Caco-2 (cell line): ENCODE measurements around the gene FERD3L. TPM values are rescaled to one million over a fixed set of nuclear protein-coding genes. Genes with fewer than 3 reads are reported as not detected.

Experiments
- BruUV-seq: library from RNA; stranded (reverse); fragments of 400-500 nt; replicated peaks from 2 replicates; lab custom pipeline; 2021; lab: Mats Ljungman, UMichigan
- CTCF ChIA-PET: fragments of 300-600 bp; sonication (Branson Sonifier 250); formaldehyde crosslinking; loops from one replicate; lab custom pipeline; 2022; ENCODE audit warnings: antibody characterized with exemption; lab: Charles Lee
- POLR2A ChIA-PET: fragments of 300-600 bp; sonication (Branson Sonifier 250); formaldehyde crosslinking; loops from one replicate; lab custom pipeline; 2022; ENCODE audit warnings: antibody characterized with exemption; lab: Charles Lee
- DNase-seq, 2 experiments: peaks; one replicate each; pipeline versions ENCODE4 v3.0.0 to v3.0.0-alpha.2; 2020 to 2022
- H3K27me3 ChIP-seq: replicated peaks from 2 replicates; pipeline ENCODE4 v1.6.0; 2011; ENCODE audit warnings: low read length; ENCODE audit not compliant: control insufficient read depth, insufficient read depth
- H3K36me3 ChIP-seq: 2 replicates; pipeline ENCODE4 v1.5.1; 2011; ENCODE audit warnings: low read length; ENCODE audit not compliant: control insufficient read depth, insufficient read depth
- H3K4me1 ChIP-seq: fragments of 250-450 bp; sonication (Bioruptor Pico); 2 replicates; pipeline ENCODE4 v1.5.1; 2020; ENCODE audit warnings: mild to moderate bottlenecking
- H3K4me3 ChIP-seq: 2 replicates; pipeline ENCODE4 v1.5.1; 2011; ENCODE audit warnings: low read depth, mild to moderate bottlenecking, control low read depth, low read length
- H3K9me3 ChIP-seq: fragments of 250-450 bp; sonication (Bioruptor Pico); 2 replicates; pipeline ENCODE4 v1.5.1; 2020; ENCODE audit warnings: mild to moderate bottlenecking, moderate library complexity
- H3K27ac Mint-ChIP-seq: one replicate; pipeline ENCODE4 v1.8.0; 2022; ENCODE audit warnings: mixed read lengths; ENCODE audit not compliant: unreplicated experiment
- H3K27me3 Mint-ChIP-seq: one replicate; pipeline ENCODE4 v1.8.0; 2022; ENCODE audit warnings: mixed read lengths; ENCODE audit not compliant: insufficient read depth, unreplicated experiment
- H3K36me3 Mint-ChIP-seq: one replicate; pipeline ENCODE4 v1.8.0; 2022; ENCODE audit warnings: mild to moderate bottlenecking, mixed read lengths; ENCODE audit not compliant: insufficient read depth, unreplicated experiment
- H3K4me1 Mint-ChIP-seq: one replicate; pipeline ENCODE4 v1.8.0; 2022; ENCODE audit warnings: low read depth, mixed read lengths; ENCODE audit not compliant: unreplicated experiment
- H3K4me3 Mint-ChIP-seq: one replicate; pipeline ENCODE4 v1.8.0; 2022; ENCODE audit warnings: mild to moderate bottlenecking, moderate library complexity, mixed read lengths; ENCODE audit not compliant: unreplicated experiment
- H3K9me3 Mint-ChIP-seq: one replicate; pipeline ENCODE4 v1.8.0; 2022; ENCODE audit warnings: mixed read lengths; ENCODE audit not compliant: unreplicated experiment
- CTCF ChIP-seq, 2 experiments: fragments of 200-600 bp in 1 of 2; IDR thresholded peaks; 1 replicate in 1 of 2; 2 replicates in 1 of 2; pipeline versions ENCODE4 v1.5.1 to v1.8.0; 2011 to 2022; ENCODE audit warnings: antibody characterized with exemption in 1 of 2, control low read depth in 1 of 2, inconsistent platforms in 1 of 2, low read depth in 1 of 2, low read length in 1 of 2, mild to moderate bottlenecking in 1 of 2, moderate library complexity in 1 of 2; ENCODE audit not compliant: insufficient read depth in 1 of 2, severe bottlenecking in 1 of 2, unreplicated experiment in 1 of 2
- intact Hi-C: fragments of 100-400 bp; cut with micrococcal nuclease; formaldehyde crosslinking; loops from one replicate; pipeline ENCODE4 v1.10.0; 2022; ENCODE audit not compliant: unreplicated experiment
- total RNA-seq: library from RNA; stranded (reverse); gene quantifications from 2 replicates; pipeline ENCODE4 v1.2.3, GENCODE V29; 2022

Gene FERD3L
- total RNA-seq, 1 experiment from 2014 or later: not detected

GRCh38 chr7:19101909-19102308, 43.3 kb downstream of the FERD3L start:
- BruUV-seq: no TSS peak

GRCh38 chr7:19101472-19101871, 43.7 kb downstream of the FERD3L start:
- H3K27me3 ChIP-seq: no peaks in the 10 kb centered on the region
- POLR2A ChIA-PET: no interaction called here
- no peak overlapping the region for H3K4me3 ChIP-seq
- BruUV-seq: no TSS peak
- no peak for TF ChIP-seq CTCF (IDR thresholded peaks at IDR 0.05; ENCODE audit: insufficient read depth in 1 of 2, low read depth in 1 of 2, low read length in 1 of 2, severe bottlenecking in 1 of 2, unreplicated experiment in 1 of 2)
- CTCF ChIA-PET: no interaction called here
- Mint-ChIP-seq H3K36me3 (no peaks in the 10 kb centered on the region), H3K4me1 (no peaks in the 10 kb centered on the region), H3K27ac (no peak overlapping the region), H3K4me3 (no peak overlapping the region), H3K9me3 (no peaks in the 10 kb centered on the region), H3K27me3 (peaks cover 11% of the 10 kb centered on the region)
- H3K4me1 ChIP-seq: no peaks in the 10 kb centered on the region
- H3K36me3 ChIP-seq: no peaks in the 10 kb centered on the region
- no peak for DNase-seq
- no peaks in the 10 kb centered on the region for H3K9me3 ChIP-seq
- intact Hi-C loops: no loop called here

More at GRCh38 chr7:19101909-19102308, 43.3 kb downstream of the FERD3L start:
- Mint-ChIP-seq H3K36me3 (no peaks in the 10 kb centered on the region), H3K4me1 (no peaks in the 10 kb centered on the region), H3K27ac (no peak overlapping the region), H3K27me3 (peaks cover 11% of the 10 kb centered on the region), H3K4me3 (no peak overlapping the region), H3K9me3 (no peaks in the 10 kb centered on the region)
- H3K4me1 ChIP-seq: no peaks in the 10 kb centered on the region
- ChIA-PET POLR2A (no interaction called here), CTCF (no interaction called here)
- intact Hi-C loops: no loop called here
- H3K4me3 ChIP-seq: no peak overlapping the region
- no peaks in the 10 kb centered on the region for H3K9me3 ChIP-seq
- TF ChIP-seq CTCF (IDR thresholded peaks at IDR 0.05; ENCODE audit: insufficient read depth in 1 of 2, low read depth in 1 of 2, low read length in 1 of 2, severe bottlenecking in 1 of 2, unreplicated experiment in 1 of 2): no peak
- no peaks in the 10 kb centered on the region for H3K36me3 ChIP-seq
- no peak for DNase-seq
- H3K27me3 ChIP-seq: no peaks in the 10 kb centered on the region

- Histone ChIP-seq H3K4me1 (no peaks in the 10 kb centered on the region), H3K9me3 (no peaks in the 10 kb centered on the region), H3K4me3 (no peak overlapping the region), H3K27me3 (no peaks in the 10 kb centered on the region), H3K36me3 (no peaks in the 10 kb centered on the region)
- CTCF ChIA-PET: interaction anchor here (0.7 kb wide), 1 partner anchor 8 kb away, joined by 5 read pairs; no protein-coding TSS in a partner anchor
- no peaks in the 10 kb centered on the region for H3K9me3 Mint-ChIP-seq
- BruUV-seq: no TSS peak
- POLR2A ChIA-PET: no interaction called here
- no peak overlapping the region for H3K4me3 Mint-ChIP-seq
- no peaks in the 10 kb centered on the region for H3K36me3 Mint-ChIP-seq
- H3K27ac Mint-ChIP-seq: no peak overlapping the region
- no peak for TF ChIP-seq CTCF (IDR thresholded peaks at IDR 0.05; ENCODE audit: insufficient read depth in 1 of 2, low read depth in 1 of 2, low read length in 1 of 2, severe bottlenecking in 1 of 2, unreplicated experiment in 1 of 2)
- no peaks in the 10 kb centered on the region for H3K4me1 Mint-ChIP-seq
- peaks cover 4% of the 10 kb centered on the region for H3K27me3 Mint-ChIP-seq
- no peak for DNase-seq
- intact Hi-C loops: no loop called here
Measured at GRCh38 chr7:19099924-19100323, 45.3 kb downstream of the FERD3L start.
